Neutrophil (primary cell): ENCODE results near the gene GRAP2.

Experiments used
- H3K27ac ChIP-seq: fragments of 200-600 bp; sonication (generic); 2 replicates; pipeline ENCODE4 v1.5.1; 2016; ENCODE audit warnings: mild to moderate bottlenecking, moderate library complexity
- H3K27me3 ChIP-seq: fragments of 200-600 bp; sonication (generic); 2 replicates; pipeline ENCODE4 v1.6.0; 2016; ENCODE audit warnings: mild to moderate bottlenecking
- H3K36me3 ChIP-seq: fragments of 200-600 bp; sonication (generic); 2 replicates; pipeline ENCODE4 v1.5.1; 2017
- H3K4me1 ChIP-seq, 2 experiments: fragments of 200-600 bp in 1 of 2; sonication (generic) in 1 of 2; 1 replicate in 1 of 2; 2 replicates in 1 of 2; pipeline versions ENCODE4 v1.5.1 to v1.6.1; 2013 to 2016; ENCODE audit warnings: low read depth in 1 of 2, low read length in 1 of 2, mild to moderate bottlenecking in 1 of 2, moderate library complexity in 1 of 2; ENCODE audit not compliant: control insufficient read depth in 1 of 2, insufficient read depth in 1 of 2
- H3K4me3 ChIP-seq, 2 experiments: fragments of 200-600 bp in 1 of 2; sonication (generic) in 1 of 2; 1 replicate in 1 of 2; 2 replicates in 1 of 2; pipeline ENCODE4 v1.5.1; 2013 to 2016; ENCODE audit warnings: low read depth in 1 of 2, low read length in 1 of 2, mild to moderate bottlenecking in 1 of 2, moderate library complexity in 1 of 2
- H3K9me3 ChIP-seq: fragments of 200-600 bp; sonication (generic); 2 replicates; pipeline ENCODE4 v1.5.1; 2016
- CTCF ChIP-seq: fragments of 200-600 bp; sonication (generic); IDR thresholded peaks from 2 replicates; pipeline ENCODE4 v1.5.1; 2016; ENCODE audit warnings: antibody characterized with exemption

The GRAP2 gene

DNA sequence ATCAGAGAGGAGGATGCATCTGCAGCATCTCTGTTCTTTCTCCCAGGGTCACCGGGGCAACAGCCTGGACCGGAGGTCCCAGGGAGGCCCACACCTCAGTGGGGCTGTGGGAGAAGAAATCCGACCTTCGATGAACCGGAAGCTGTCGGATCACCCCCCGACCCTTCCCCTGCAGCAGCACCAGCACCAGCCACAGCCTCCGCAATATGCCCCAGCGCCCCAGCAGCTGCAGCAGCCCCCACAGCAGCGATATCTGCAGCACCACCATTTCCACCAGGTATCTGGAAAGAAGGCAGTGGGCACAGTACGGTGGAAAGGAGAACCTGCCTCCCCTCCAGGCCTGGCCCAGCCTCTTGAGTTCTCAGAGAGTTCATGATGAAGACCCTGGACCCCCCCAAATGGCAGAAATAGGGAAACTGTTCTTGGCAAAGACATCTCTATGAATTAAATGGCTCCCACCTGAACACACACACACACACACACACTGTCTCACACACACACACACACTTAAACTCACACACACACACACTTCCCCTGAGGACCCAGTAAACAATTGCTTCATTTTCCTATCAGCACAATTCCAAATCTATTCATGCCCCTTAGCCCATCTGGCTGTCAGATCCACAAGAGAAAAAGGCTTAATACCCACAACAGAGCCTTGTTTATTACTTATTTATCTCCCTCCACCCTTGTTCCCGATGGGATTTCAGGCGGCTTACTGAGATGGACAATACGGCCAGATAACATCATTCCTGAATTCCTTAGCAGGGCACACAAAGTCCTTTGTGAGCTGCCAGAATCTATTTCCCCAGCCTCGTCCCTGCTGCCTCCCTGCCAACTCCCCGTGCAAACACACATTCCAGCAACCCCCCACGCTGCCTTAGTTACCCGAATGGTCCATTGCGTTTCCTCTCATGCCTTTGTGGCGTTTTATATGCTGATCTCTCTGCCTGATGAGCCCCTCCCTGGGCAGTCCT is 67.4 kb downstream of the GRAP2 start:
- Histone ChIP-seq H3K27ac (no peak overlapping the region), H3K4me3 (no peak overlapping the region), H3K36me3 (no peaks in the 10 kb centered on the region), H3K9me3 (no peaks in the 10 kb centered on the region), H3K4me1 (peaks cover 24 to 28% of the 10 kb centered on the region in 2 experiments), H3K27me3 (peaks cover 60% of the 10 kb centered on the region)
- no peak for TF ChIP-seq CTCF

GRCh38 chr22:39970742-39971141 is 69.9 kb downstream of the GRAP2 start:
- H3K36me3 ChIP-seq: no peaks in the 10 kb centered on the region
- H3K4me1 ChIP-seq: peaks cover 18 to 21% of the 10 kb centered on the region in 2 experiments
- H3K27ac ChIP-seq: no peak overlapping the region
- H3K9me3 ChIP-seq: no peaks in the 10 kb centered on the region
- no peak for TF ChIP-seq CTCF
- no peak overlapping the region for H3K4me3 ChIP-seq
- H3K27me3 ChIP-seq: peaks cover 82% of the 10 kb centered on the region

DNA sequence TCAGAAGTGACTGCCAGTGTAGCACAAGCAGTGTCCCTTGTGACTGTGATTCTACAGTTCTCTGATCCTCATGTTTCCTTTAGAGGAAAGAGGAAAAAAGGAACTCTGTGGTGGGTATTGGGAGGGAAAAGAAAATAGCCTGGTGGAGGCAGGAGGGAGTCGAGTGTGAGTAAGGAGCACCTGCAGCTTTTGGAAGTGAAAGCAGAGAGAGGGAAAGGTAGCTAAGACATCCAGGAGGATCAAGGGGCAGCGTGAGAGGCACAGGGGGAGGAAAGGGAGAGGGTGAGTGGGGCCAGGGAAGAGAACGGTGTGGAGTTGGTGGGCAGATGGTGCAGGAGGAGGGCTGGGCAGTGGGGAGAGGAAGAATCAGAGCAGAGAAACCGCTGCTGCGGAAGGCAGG is 71.8 kb downstream of the GRAP2 start:
- TF ChIP-seq CTCF: no peak
- peaks cover 94% of the 10 kb centered on the region for H3K27me3 ChIP-seq
- H3K27ac ChIP-seq: no peak overlapping the region
- no peak overlapping the region for H3K4me3 ChIP-seq
- peaks cover 0 to 2% of the 10 kb centered on the region in 2 experiments for H3K4me1 ChIP-seq
- H3K36me3 ChIP-seq: no peaks in the 10 kb centered on the region
- H3K9me3 ChIP-seq: no peaks in the 10 kb centered on the region

DNA sequence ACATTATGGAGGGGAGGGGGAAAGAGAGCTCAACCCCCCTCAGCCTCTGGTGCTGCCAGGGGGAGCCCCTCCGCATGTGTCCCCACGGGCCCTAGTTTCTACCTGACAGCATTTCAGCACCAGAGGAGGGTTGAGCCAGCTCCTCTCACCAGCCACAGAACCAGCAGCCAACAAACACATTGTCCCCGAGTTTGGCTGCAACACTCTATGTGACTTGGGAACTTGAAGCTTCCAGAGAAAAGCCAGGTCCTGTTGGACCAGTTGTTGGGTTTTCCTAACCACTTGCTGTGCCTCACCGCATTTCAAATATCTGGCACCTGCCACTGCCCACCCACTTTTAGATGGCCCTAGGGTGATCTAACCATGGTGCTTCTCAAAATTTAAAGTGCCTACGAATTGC is 72.8 kb downstream of the GRAP2 start:
- Histone ChIP-seq H3K4me3 (no peak overlapping the region), H3K27ac (no peak overlapping the region), H3K36me3 (no peaks in the 10 kb centered on the region), H3K4me1 (no peaks in the 10 kb centered on the region), H3K27me3 (peaks cover 93% of the 10 kb centered on the region), H3K9me3 (no peaks in the 10 kb centered on the region)
- no peak for TF ChIP-seq CTCF

DNA sequence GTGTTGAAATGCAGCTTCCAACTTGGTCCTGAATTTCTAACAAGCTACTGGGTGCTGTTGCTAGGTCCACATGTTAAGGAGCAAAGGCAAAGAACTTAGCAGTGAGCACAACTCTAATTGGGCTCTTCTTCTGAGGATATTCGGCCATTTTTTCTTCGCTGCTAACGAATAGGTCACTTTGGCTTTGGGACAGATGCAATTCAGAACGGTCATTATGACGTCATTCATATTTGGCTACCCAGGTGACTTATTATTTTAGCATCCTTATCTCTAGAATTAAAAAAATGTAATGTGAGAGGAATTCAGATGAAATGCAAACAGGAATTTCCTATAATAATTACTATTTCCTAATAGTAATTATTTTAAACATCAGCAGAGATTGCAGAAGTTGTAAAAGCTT is 73.2 kb downstream of the GRAP2 start:
- Histone ChIP-seq H3K4me1 (no peaks in the 10 kb centered on the region), H3K27me3 (peaks cover 93% of the 10 kb centered on the region), H3K9me3 (no peaks in the 10 kb centered on the region), H3K27ac (no peak overlapping the region), H3K36me3 (no peaks in the 10 kb centered on the region), H3K4me3 (no peak overlapping the region)
- no peak for TF ChIP-seq CTCF
